ENCODE measurements around the gene EPHB6.

EPHB6 gene

GRCh38 chr7:142894112-142894984 is 39.5 kb downstream of the EPHB6 start:
- H3K4me2 ChIP-seq (ENCODE audit: low read length) = no peak overlapping the region
- H3K27me3 ChIP-seq (ENCODE audit: control insufficient read depth, insufficient read depth, low read length) = peaks cover 46% of the 10 kb centered on the region
- no peaks in the 10 kb centered on the region for H3K36me3 ChIP-seq (ENCODE audit: insufficient read depth, low read length)
- no peaks in the 10 kb centered on the region for H3K9me3 ChIP-seq (replicated peaks; ENCODE audit: low read length)
- no peak overlapping the region for H3K9ac ChIP-seq (ENCODE audit: low read depth, low read length)
- no peaks in the 10 kb centered on the region for H3K4me1 ChIP-seq (ENCODE audit: control insufficient read depth, insufficient read depth, low read length)
- H3K4me3 ChIP-seq (ENCODE audit: low read length) = no peak overlapping the region

GRCh38 chr7:142894985-142895593 is 40.2 kb downstream of the EPHB6 start:
- Histone ChIP-seq H3K4me3 (ENCODE audit: low read length) (no peak overlapping the region), H3K36me3 (ENCODE audit: insufficient read depth, low read length) (no peaks in the 10 kb centered on the region), H3K9ac (ENCODE audit: low read depth, low read length) (no peak overlapping the region), H3K27me3 (ENCODE audit: control insufficient read depth, insufficient read depth, low read length) (peaks cover 53% of the 10 kb centered on the region), H3K9me3 (replicated peaks; ENCODE audit: low read length) (no peaks in the 10 kb centered on the region), H3K4me1 (ENCODE audit: control insufficient read depth, insufficient read depth, low read length) (no peaks in the 10 kb centered on the region), H3K4me2 (ENCODE audit: low read length) (no peak overlapping the region)

- no peak overlapping the region for H3K4me3 ChIP-seq (ENCODE audit: low read length)
- no peaks in the 10 kb centered on the region for H3K9me3 ChIP-seq (replicated peaks; ENCODE audit: low read length)
- no peaks in the 10 kb centered on the region for H3K4me1 ChIP-seq (ENCODE audit: control insufficient read depth, insufficient read depth, low read length)
- H3K9ac ChIP-seq (ENCODE audit: low read depth, low read length) = no peak overlapping the region
- H3K4me2 ChIP-seq (ENCODE audit: low read length) = no peak overlapping the region
- H3K27me3 ChIP-seq (ENCODE audit: control insufficient read depth, insufficient read depth, low read length) = peaks cover 54% of the 10 kb centered on the region
- H3K36me3 ChIP-seq (ENCODE audit: insufficient read depth, low read length) = no peaks in the 10 kb centered on the region
These were observed 41.3 kb downstream of the EPHB6 start for GRCh38 chr7:142896151-142896550.

- Histone ChIP-seq H3K9ac (ENCODE audit: low read depth, low read length) (no peak overlapping the region), H3K4me3 (ENCODE audit: low read length) (no peak overlapping the region), H3K27me3 (ENCODE audit: control insufficient read depth, insufficient read depth, low read length) (peaks cover 57% of the 10 kb centered on the region), H3K36me3 (ENCODE audit: insufficient read depth, low read length) (no peaks in the 10 kb centered on the region), H3K4me1 (ENCODE audit: control insufficient read depth, insufficient read depth, low read length) (no peaks in the 10 kb centered on the region), H3K9me3 (replicated peaks; ENCODE audit: low read length) (no peaks in the 10 kb centered on the region), H3K4me2 (ENCODE audit: low read length) (no peak overlapping the region)
These were observed 42.0 kb downstream of the EPHB6 start for GRCh38 chr7:142896741-142897379.

GRCh38 chr7:142897691-142898090 is 42.8 kb downstream of the EPHB6 start:
- Histone ChIP-seq H3K4me2 (ENCODE audit: low read length) (no peak overlapping the region), H3K27me3 (ENCODE audit: control insufficient read depth, insufficient read depth, low read length) (peaks cover 57% of the 10 kb centered on the region), H3K9me3 (replicated peaks; ENCODE audit: low read length) (no peaks in the 10 kb centered on the region), H3K4me3 (ENCODE audit: low read length) (no peak overlapping the region), H3K36me3 (ENCODE audit: insufficient read depth, low read length) (no peaks in the 10 kb centered on the region), H3K4me1 (ENCODE audit: control insufficient read depth, insufficient read depth, low read length) (no peaks in the 10 kb centered on the region), H3K9ac (ENCODE audit: low read depth, low read length) (no peak overlapping the region)

GRCh38 chr7:142898377-142899170 is 43.7 kb downstream of the EPHB6 start:
- H3K4me1 ChIP-seq (ENCODE audit: control insufficient read depth, insufficient read depth, low read length) = no peaks in the 10 kb centered on the region
- no peak overlapping the region for H3K4me2 ChIP-seq (ENCODE audit: low read length)
- H3K4me3 ChIP-seq (ENCODE audit: low read length) = no peak overlapping the region
- no peak overlapping the region for H3K9ac ChIP-seq (ENCODE audit: low read depth, low read length)
- no peaks in the 10 kb centered on the region for H3K36me3 ChIP-seq (ENCODE audit: insufficient read depth, low read length)
- H3K27me3 ChIP-seq (ENCODE audit: control insufficient read depth, insufficient read depth, low read length) = peaks cover 58% of the 10 kb centered on the region
- no peaks in the 10 kb centered on the region for H3K9me3 ChIP-seq (replicated peaks; ENCODE audit: low read length)

- no peak overlapping the region for H3K4me2 ChIP-seq (ENCODE audit: low read length)
- H3K9me3 ChIP-seq (replicated peaks; ENCODE audit: low read length) = no peaks in the 10 kb centered on the region
- H3K36me3 ChIP-seq (ENCODE audit: insufficient read depth, low read length) = no peaks in the 10 kb centered on the region
- H3K4me3 ChIP-seq (ENCODE audit: low read length) = no peak overlapping the region
- no peaks in the 10 kb centered on the region for H3K4me1 ChIP-seq (ENCODE audit: control insufficient read depth, insufficient read depth, low read length)
- H3K27me3 ChIP-seq (ENCODE audit: control insufficient read depth, insufficient read depth, low read length) = peaks cover 54% of the 10 kb centered on the region
- no peak overlapping the region for H3K9ac ChIP-seq (ENCODE audit: low read depth, low read length)
These were observed 44.8 kb downstream of the EPHB6 start for GRCh38 chr7:142899661-142900060.

GRCh38 chr7:142901426-142902259 is 46.8 kb downstream of the EPHB6 start:
- Histone ChIP-seq H3K36me3 (ENCODE audit: insufficient read depth, low read length) (no peaks in the 10 kb centered on the region), H3K4me2 (ENCODE audit: low read length) (no peak overlapping the region), H3K9ac (ENCODE audit: low read depth, low read length) (no peak overlapping the region), H3K4me3 (ENCODE audit: low read length) (no peak overlapping the region), H3K4me1 (ENCODE audit: control insufficient read depth, insufficient read depth, low read length) (no peaks in the 10 kb centered on the region), H3K9me3 (replicated peaks; ENCODE audit: low read length) (no peaks in the 10 kb centered on the region), H3K27me3 (ENCODE audit: control insufficient read depth, insufficient read depth, low read length) (peaks cover 39% of the 10 kb centered on the region)

- Histone ChIP-seq H3K9me3 (replicated peaks; ENCODE audit: low read length) (no peaks in the 10 kb centered on the region), H3K4me3 (ENCODE audit: low read length) (no peak overlapping the region), H3K9ac (ENCODE audit: low read depth, low read length) (no peak overlapping the region), H3K27me3 (ENCODE audit: control insufficient read depth, insufficient read depth, low read length) (peaks cover 26% of the 10 kb centered on the region), H3K4me2 (ENCODE audit: low read length) (no peak overlapping the region), H3K4me1 (ENCODE audit: control insufficient read depth, insufficient read depth, low read length) (no peaks in the 10 kb centered on the region), H3K36me3 (ENCODE audit: insufficient read depth, low read length) (no peaks in the 10 kb centered on the region)
These were observed 49.3 kb downstream of the EPHB6 start for GRCh38 chr7:142904128-142904527.

GRCh38 chr7:142905759-142906158 is 50.9 kb downstream of the EPHB6 start:
- Histone ChIP-seq H3K4me2 (ENCODE audit: low read length) (no peak overlapping the region), H3K27me3 (ENCODE audit: control insufficient read depth, insufficient read depth, low read length) (peaks cover 28% of the 10 kb centered on the region), H3K4me1 (ENCODE audit: control insufficient read depth, insufficient read depth, low read length) (no peaks in the 10 kb centered on the region), H3K9me3 (replicated peaks; ENCODE audit: low read length) (no peaks in the 10 kb centered on the region), H3K4me3 (ENCODE audit: low read length) (no peak overlapping the region), H3K9ac (ENCODE audit: low read depth, low read length) (no peak overlapping the region), H3K36me3 (ENCODE audit: insufficient read depth, low read length) (no peaks in the 10 kb centered on the region)

All from skeletal muscle satellite cell (primary cell).